Measurements from ENCODE around the gene CIAPIN1. TPM values are rescaled to one million over a fixed set of nuclear protein-coding genes. Genes with fewer than 3 reads are reported as not detected.
A peak's percentile ranks its signal among the peaks of the same experiment; 100 is the strongest.

CIAPIN1 gene
- total RNA-seq, 4 donors from 2014 or later, result 9.7 to 49.0 (median 26.7) TPM

DNA sequence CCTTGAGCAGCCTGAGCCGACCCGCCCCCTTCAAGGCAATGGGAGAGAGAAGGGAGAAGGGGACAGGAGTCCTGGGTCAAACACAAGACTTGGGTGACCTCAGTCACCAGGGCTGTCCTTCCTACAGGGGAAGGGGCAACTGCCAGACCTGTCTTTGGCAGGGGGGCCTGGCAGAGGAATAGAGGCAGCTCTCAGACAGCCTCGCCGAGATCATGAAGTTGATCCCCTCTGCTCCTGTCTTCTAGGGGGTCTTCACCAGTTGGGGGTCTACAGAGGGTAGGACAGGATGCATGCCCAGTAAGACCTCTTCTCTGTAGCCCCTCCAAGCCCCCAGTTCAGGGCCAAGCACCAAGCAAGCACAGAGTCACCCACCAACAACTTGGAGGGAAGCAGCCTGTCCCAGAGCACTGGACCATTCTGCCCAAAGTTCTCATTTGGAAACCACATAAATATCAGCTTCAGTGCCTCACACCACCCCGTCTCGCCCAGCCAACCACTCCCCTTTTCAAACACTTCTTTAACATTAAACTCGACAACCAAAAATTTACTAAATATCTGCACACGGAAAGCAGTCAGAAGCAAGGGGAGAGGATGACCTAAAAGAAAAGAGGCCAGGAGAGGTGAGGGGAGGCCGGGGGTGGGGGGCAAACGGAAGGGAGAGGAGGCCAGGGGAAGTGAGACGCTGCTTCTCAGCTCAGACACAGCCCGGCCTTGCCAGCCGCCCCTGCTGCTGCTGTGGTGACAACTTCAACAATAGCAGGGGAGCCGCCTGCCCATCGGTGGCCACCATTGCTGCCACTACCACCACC lies 31.4 kb upstream of the CIAPIN1 start:
- no peaks in the 10 kb centered on the region for H3K9me3 ChIP-seq
- TF ChIP-seq POLR2A (IDR thresholded peaks at IDR 0.05), result no peak
- TF ChIP-seq, protein P1, sequence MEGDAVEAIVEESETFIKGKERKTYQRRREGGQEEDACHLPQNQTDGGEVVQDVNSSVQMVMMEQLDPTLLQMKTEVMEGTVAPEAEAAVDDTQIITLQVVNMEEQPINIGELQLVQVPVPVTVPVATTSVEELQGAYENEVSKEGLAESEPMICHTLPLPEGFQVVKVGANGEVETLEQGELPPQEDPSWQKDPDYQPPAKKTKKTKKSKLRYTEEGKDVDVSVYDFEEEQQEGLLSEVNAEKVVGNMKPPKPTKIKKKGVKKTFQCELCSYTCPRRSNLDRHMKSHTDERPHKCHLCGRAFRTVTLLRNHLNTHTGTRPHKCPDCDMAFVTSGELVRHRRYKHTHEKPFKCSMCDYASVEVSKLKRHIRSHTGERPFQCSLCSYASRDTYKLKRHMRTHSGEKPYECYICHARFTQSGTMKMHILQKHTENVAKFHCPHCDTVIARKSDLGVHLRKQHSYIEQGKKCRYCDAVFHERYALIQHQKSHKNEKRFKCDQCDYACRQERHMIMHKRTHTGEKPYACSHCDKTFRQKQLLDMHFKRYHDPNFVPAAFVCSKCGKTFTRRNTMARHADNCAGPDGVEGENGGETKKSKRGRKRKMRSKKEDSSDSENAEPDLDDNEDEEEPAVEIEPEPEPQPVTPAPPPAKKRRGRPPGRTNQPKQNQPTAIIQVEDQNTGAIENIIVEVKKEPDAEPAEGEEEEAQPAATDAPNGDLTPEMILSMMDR (IDR thresholded peaks at IDR 0.05), result no peak
- H3K4me3 ChIP-seq, result peak overlapping the region; percentile 19 to 29
- peak overlapping the region; percentile 55 to 66 for H3K27ac ChIP-seq
- H3K4me1 ChIP-seq, result peaks cover 0 to 9% of the 10 kb centered on the region in 2 donors
- no peak for DNase-seq
- intact Hi-C loops (cut with DNase I; ENCODE audit: low total_unique reads), result no loop called here
- no peaks in the 10 kb centered on the region for H3K27me3 ChIP-seq
- no peaks in the 10 kb centered on the region for H3K36me3 ChIP-seq

DNA sequence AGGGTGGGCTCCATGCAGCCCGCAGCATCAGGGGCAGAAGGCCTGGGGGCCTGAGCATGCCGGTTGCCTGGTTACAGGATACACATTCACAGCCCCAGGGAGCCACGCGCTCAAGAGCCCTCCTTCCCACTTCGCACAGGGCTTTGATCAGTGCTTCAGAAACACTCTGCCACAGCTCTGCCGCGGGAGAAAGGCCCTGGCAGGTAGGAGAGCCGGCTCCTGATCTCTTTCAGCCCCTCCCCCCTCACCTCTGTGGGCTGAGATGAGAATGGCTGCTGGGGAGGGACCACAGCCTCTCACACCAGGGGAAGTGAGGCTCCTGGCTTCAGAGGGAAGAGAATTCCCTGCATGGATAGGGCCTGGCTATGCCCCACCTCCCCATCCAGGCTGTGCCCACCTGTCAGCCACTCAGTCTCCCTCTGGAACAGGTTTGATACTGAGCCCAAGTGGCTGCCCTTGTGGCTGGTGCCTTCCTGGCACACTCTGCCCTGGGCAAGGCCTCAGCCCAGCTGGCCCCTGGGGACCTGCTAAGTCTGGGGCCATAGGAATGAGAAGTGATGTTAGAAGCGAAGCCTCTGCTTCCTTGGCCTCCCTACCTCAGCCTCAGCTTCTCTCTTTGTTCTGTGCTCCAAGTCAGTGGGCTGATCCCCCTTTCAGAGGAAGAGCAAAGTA lies 30.5 kb upstream of the CIAPIN1 start:
- Histone ChIP-seq H3K4me1 (peaks cover 0 to 9% of the 10 kb centered on the region in 2 donors), H3K4me3 (no peak overlapping the region)
- intact Hi-C loops (cut with DNase I; ENCODE audit: low total_unique reads), result no loop called here

DNA sequence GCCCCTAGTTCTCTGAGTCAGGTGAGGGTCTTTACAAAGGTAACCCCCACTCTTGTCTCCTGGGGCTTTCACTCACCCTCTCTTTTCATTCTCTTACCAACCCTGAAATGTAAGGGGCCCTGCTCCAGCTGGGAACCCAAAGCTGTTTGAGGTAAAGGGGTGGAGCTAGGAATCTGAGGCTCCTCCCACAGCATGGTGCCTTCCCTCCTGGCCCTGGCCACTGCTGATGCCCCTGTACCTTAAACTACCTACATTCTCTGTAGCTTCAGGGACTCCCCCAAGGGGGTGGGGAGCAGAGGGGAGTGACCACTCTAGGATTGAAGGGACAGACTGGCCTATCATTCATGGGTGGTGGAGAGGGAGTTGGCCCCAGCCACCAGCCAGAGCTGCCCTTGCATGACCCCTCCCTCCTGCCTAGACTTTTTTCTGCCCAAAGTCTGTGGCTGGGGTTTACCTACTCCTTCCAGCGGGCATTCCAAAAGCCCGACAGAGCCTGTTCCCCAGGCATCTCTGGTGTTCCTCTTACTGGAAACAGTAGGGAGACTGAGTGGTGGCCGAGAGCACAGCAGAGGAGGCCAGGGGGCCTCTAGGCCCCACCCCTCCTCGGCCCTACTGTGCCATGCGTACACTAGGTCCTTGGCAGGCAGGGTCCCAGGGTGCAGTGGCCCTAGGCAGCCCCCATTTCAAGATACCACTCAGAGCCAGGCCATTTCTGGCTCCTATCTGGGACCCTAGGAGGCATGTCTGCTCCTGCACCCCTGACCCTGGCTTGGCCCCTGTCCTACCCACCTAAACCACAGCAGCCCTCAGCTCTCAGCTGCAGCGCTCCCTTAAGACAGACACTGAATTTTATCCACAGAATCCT lies 29.6 kb upstream of the CIAPIN1 start:
- peak overlapping the region in 1 of 2 donors; percentile 22 for H3K27ac ChIP-seq

More for the DNA sequence above, 30.5 kb upstream of the CIAPIN1 start:
- TF ChIP-seq, protein P1 (IDR thresholded peaks at IDR 0.05), result no peak
- no peak for TF ChIP-seq POLR2A (IDR thresholded peaks at IDR 0.05)
- H3K9me3 ChIP-seq, result no peaks in the 10 kb centered on the region
- no peak for DNase-seq
- H3K27ac ChIP-seq, result peak overlapping the region in 1 of 2 donors; percentile 26
- no peaks in the 10 kb centered on the region for H3K27me3 ChIP-seq
- H3K36me3 ChIP-seq, result no peaks in the 10 kb centered on the region

DNA sequence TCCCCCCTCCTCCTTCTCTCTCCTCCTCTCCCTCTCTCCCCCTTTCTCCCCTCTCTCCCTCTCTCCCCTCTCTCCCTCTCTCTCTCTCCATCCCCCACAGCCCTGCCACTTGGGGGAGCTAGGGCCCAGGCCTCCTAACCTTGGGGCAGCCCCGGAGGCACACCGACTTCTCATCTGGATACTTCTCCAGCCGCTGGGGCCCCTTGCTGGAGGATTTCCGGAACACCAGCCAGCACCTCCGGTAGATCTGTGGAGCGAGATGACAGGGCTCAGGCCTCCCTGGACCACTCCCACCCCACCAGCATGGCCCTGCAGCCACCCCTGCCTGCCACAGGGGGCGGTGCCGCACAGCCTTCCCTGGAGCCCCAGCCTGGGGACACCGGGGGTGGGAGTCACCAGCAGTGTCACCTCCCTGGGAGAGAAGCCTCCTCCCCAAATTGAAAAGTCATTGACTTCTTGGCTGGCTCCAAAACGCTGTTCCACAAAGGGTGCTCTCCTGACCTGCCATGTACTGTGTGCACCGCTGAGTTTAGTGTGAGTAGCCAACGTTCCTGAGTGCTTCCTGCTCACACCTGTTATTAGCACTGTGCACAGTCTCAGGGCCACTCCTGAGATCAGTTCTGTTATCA lies 28.6 kb upstream of the CIAPIN1 start:
- Histone ChIP-seq H3K36me3 (no peaks in the 10 kb centered on the region), H3K9me3 (no peaks in the 10 kb centered on the region), H3K27me3 (no peaks in the 10 kb centered on the region), H3K4me3 (no peak overlapping the region), H3K4me1 (peaks cover 0 to 9% of the 10 kb centered on the region in 2 donors), H3K27ac (peak overlapping the region in 1 of 2 donors; percentile 11)
- intact Hi-C loops (cut with DNase I; ENCODE audit: low total_unique reads), result no loop called here
- DNase-seq, result no peak
- TF ChIP-seq POLR2A (IDR thresholded peaks at IDR 0.05), result no peak
- TF ChIP-seq, protein P1 (IDR thresholded peaks at IDR 0.05), result peak in 2 of 4 experiments; percentile 32 to 44

More for the DNA sequence above, 29.6 kb upstream of the CIAPIN1 start:
- TF ChIP-seq, protein P1 (IDR thresholded peaks at IDR 0.05), result no peak
- TF ChIP-seq POLR2A (IDR thresholded peaks at IDR 0.05), result no peak
- H3K9me3 ChIP-seq, result no peaks in the 10 kb centered on the region
- H3K4me3 ChIP-seq, result no peak overlapping the region
- no peak for DNase-seq
- no peaks in the 10 kb centered on the region for H3K36me3 ChIP-seq
- H3K4me1 ChIP-seq, result peaks cover 0 to 9% of the 10 kb centered on the region in 2 donors
- intact Hi-C loops (cut with DNase I; ENCODE audit: low total_unique reads), result no loop called here
- no peaks in the 10 kb centered on the region for H3K27me3 ChIP-seq

All from uterus (tissue), 4 donors.